PC-9 (cell line): ENCODE measurements around the gene IFT88. TPM values are rescaled to one million over a fixed set of nuclear protein-coding genes. Genes with fewer than 3 reads are reported as not detected.

Experiments used
- BruUV-seq: library from RNA; stranded (reverse); fragments of 400-500 nt; replicated peaks from 2 replicates; lab custom pipeline; 2021; lab: Mats Ljungman, UMichigan
- CTCF ChIA-PET: fragments of 300-600 bp; sonication (Branson Sonifier 250); formaldehyde crosslinking; loops from one replicate; lab custom pipeline; 2022; ENCODE audit warnings: antibody characterized with exemption; lab: Charles Lee
- POLR2A ChIA-PET: fragments of 300-600 bp; sonication (Branson Sonifier 250); formaldehyde crosslinking; loops from one replicate; lab custom pipeline; 2022; ENCODE audit warnings: antibody characterized with exemption; ENCODE audit not compliant: unreplicated experiment; lab: Charles Lee
- DNase-seq, 2 experiments: peaks; one replicate each; pipeline versions ENCODE4 v3.0.0 to v3.0.0-alpha.2; 2015 to 2022; ENCODE audit warnings: mixed read lengths in 1 of 2
- H2AFZ ChIP-seq: fragments of 200-600 bp; sonication (generic); 2 replicates; pipeline ENCODE4 v1.8.1; 2017; ENCODE audit warnings: antibody characterized with exemption
- H3F3A ChIP-seq: fragments of 200-600 bp; sonication (generic); 2 replicates; pipeline ENCODE4 v1.8.1; 2017; ENCODE audit warnings: antibody characterized with exemption, mild to moderate bottlenecking, low read depth; ENCODE audit not compliant: insufficient read depth
- H3K27ac ChIP-seq: fragments of 200-600 bp; sonication (generic); 2 replicates; pipeline ENCODE4 v1.6.1; 2016; ENCODE audit warnings: mixed run types
- H3K27me3 ChIP-seq: fragments of 200-600 bp; sonication (generic); 2 replicates; pipeline ENCODE4 v1.6.1; 2016; ENCODE audit warnings: low read depth, mixed run types; ENCODE audit not compliant: insufficient read depth
- H3K36me3 ChIP-seq: fragments of 200-600 bp; sonication (generic); 2 replicates; pipeline ENCODE4 v1.6.1; 2016; ENCODE audit warnings: low read depth, mixed run types
- H3K4me1 ChIP-seq: fragments of 200-600 bp; sonication (generic); replicated peaks from 2 replicates; pipeline ENCODE4 v1.6.1; 2016; ENCODE audit warnings: mixed run types; ENCODE audit not compliant: insufficient read depth
- H3K4me2 ChIP-seq: fragments of 200-600 bp; sonication (generic); 2 replicates; pipeline ENCODE4 v1.6.1; 2017; ENCODE audit warnings: mixed run types
- H3K4me3 ChIP-seq: fragments of 200-600 bp; sonication (generic); 2 replicates; pipeline ENCODE4 v1.6.1; 2016; ENCODE audit warnings: mixed run types
- H3K79me2 ChIP-seq: fragments of 200-600 bp; sonication (generic); 2 replicates; pipeline ENCODE4 v1.6.1; 2017; ENCODE audit warnings: low read depth, mixed run types
- H3K9me2 ChIP-seq: fragments of 200-600 bp; sonication (generic); 2 replicates; pipeline ENCODE4 v1.8.1; 2017; ENCODE audit warnings: mild to moderate bottlenecking; ENCODE audit not compliant: insufficient read depth
- H3K9me3 ChIP-seq: fragments of 200-600 bp; sonication (generic); 2 replicates; pipeline ENCODE4 v1.8.1; 2016; ENCODE audit warnings: low read depth; ENCODE audit not compliant: insufficient read depth
- H4K20me1 ChIP-seq: fragments of 200-600 bp; sonication (generic); 2 replicates; pipeline ENCODE4 v1.8.1; 2017; ENCODE audit not compliant: insufficient read depth
- EZH2 ChIP-seq: fragments of 200-600 bp; sonication (generic); IDR thresholded peaks from 2 replicates; pipeline ENCODE4 v1.8.0; 2017; ENCODE audit warnings: antibody characterized with exemption, low read depth
- intact Hi-C: fragments of 100-400 bp; cut with micrococcal nuclease; formaldehyde crosslinking; loops from one replicate; pipeline ENCODE4 v1.10.0; 2022; ENCODE audit not compliant: unreplicated experiment
- total RNA-seq: library from RNA; stranded (reverse); gene quantifications from 2 replicates; pipeline ENCODE4 v1.2.3, GENCODE V29; 2021
- TF ChIP-seq, protein P1 (sequence below): fragments of 200-600 bp; sonication (generic); conservative IDR thresholded peaks from 2 replicates; pipeline ENCODE4 v1.6.1; 2017; ENCODE audit warnings: mixed run types, antibody characterized with exemption, mild to moderate bottlenecking, moderate library complexity

Gene IFT88
- total RNA-seq, 1 experiment from 2014 or later: 11.7 TPM

DNA sequence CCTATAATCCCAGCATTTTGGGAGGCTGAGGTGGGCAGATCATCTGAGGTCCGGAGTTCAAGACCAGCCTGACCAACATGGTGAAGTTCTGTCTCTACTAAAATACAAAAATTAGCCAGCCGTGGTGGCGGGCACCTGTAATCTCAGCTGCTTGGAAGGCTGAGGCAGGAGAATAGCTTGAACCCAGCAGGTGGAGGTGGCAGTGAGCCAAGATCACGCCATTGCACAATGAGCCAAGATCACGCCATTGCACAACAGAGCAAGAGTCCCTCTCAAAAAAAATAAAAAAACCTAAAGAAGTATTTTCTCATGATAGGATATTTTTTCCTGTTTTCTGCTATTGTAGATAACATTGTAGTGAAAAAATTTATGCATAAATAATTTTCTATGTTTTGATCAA, 13.3 kb downstream of the IFT88 start:
- intact Hi-C loops: no loop called here
- no TSS peak for BruUV-seq
- ChIA-PET POLR2A (no interaction called here), CTCF (no interaction called here)
- Histone ChIP-seq H3K27ac (no peak overlapping the region), H3K4me3 (no peak overlapping the region), H3F3A (no peaks in the 10 kb centered on the region), H3K79me2 (no peaks in the 10 kb centered on the region; the same call in 1 of the 2 replicates), H3K27me3 (no peaks in the 10 kb centered on the region), H3K4me1 (no peaks in the 10 kb centered on the region), H3K9me3 (peaks cover 7% of the 10 kb centered on the region), H3K9me2 (no peaks in the 10 kb centered on the region), H3K36me3 (peaks cover 25% of the 10 kb centered on the region), H2AFZ (no peak overlapping the region), H4K20me1 (no peaks in the 10 kb centered on the region), H3K4me2 (no peak overlapping the region)
- no peak for TF ChIP-seq EZH2
- TF ChIP-seq, protein P1, sequence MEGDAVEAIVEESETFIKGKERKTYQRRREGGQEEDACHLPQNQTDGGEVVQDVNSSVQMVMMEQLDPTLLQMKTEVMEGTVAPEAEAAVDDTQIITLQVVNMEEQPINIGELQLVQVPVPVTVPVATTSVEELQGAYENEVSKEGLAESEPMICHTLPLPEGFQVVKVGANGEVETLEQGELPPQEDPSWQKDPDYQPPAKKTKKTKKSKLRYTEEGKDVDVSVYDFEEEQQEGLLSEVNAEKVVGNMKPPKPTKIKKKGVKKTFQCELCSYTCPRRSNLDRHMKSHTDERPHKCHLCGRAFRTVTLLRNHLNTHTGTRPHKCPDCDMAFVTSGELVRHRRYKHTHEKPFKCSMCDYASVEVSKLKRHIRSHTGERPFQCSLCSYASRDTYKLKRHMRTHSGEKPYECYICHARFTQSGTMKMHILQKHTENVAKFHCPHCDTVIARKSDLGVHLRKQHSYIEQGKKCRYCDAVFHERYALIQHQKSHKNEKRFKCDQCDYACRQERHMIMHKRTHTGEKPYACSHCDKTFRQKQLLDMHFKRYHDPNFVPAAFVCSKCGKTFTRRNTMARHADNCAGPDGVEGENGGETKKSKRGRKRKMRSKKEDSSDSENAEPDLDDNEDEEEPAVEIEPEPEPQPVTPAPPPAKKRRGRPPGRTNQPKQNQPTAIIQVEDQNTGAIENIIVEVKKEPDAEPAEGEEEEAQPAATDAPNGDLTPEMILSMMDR: no peak
- DNase-seq: no peak

DNA sequence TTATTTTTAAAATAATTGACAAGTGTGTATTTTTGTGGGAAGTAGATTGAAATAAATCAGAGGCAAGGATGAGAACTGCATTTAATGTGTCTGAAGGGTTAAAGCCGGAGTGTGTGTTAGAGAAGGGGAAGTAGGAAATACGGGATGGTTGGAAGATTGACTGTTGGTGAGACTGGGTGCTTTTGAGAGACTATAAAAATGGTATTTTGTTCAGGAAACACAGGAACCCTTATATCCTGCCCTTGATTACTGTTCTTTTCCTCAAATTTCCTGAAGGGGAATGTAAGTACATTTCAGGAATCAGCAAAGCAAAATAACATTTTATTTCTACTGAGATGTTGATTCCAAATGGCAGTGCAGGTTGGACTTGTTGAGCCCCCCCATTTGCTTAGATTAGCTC, 15.1 kb downstream of the IFT88 start:
- no peaks in the 10 kb centered on the region for H3K27me3 ChIP-seq
- intact Hi-C loops: no loop called here
- no peaks in the 10 kb centered on the region for H3F3A ChIP-seq
- H3K4me2 ChIP-seq: no peak overlapping the region
- TF ChIP-seq EZH2: no peak
- TF ChIP-seq, protein P1: no peak
- peaks cover 7% of the 10 kb centered on the region; the same call in 1 of the 2 replicates for H3K9me3 ChIP-seq
- CTCF ChIA-PET: no interaction called here
- no peak overlapping the region for H2AFZ ChIP-seq
- H3K27ac ChIP-seq: no peak overlapping the region
- H3K4me3 ChIP-seq: no peak overlapping the region
- H3K9me2 ChIP-seq: no peaks in the 10 kb centered on the region
- no peaks in the 10 kb centered on the region for H4K20me1 ChIP-seq
- BruUV-seq: no TSS peak
- no peaks in the 10 kb centered on the region for H3K79me2 ChIP-seq
- POLR2A ChIA-PET: no interaction called here
- no peak for DNase-seq
- H3K36me3 ChIP-seq: peaks cover 26% of the 10 kb centered on the region
- H3K4me1 ChIP-seq: no peaks in the 10 kb centered on the region

DNA sequence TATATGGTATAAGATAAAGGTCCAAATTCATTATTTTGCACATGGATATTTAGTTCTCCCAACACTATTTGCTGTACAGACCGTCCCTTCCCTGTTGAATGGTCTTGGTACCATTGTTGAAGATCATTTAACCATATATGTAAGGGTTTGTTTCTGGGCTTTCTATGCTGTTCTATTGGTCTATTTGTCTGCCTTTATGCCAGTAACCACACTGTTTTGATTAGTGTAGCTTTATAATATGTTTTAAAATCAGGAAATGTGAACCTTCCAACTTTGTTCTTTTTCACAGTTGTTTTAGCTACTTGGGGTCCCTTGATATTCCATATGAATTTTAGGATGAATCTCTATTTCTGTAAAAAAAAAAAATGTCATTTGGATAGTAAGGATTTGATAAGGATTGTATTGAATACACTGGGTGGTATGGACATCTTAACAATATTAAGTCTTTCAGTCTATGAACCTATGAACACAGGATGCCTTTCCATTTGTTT, 16.9 kb downstream of the IFT88 start:
- no peak for TF ChIP-seq EZH2
- TF ChIP-seq, protein P1: no peak
- CTCF ChIA-PET: no interaction called here
- no peak overlapping the region for H3K4me2 ChIP-seq
- no peak overlapping the region for H2AFZ ChIP-seq
- DNase-seq: no peak
- no peaks in the 10 kb centered on the region for H4K20me1 ChIP-seq
- H3K79me2 ChIP-seq: no peaks in the 10 kb centered on the region
- peaks cover 23% of the 10 kb centered on the region for H3K36me3 ChIP-seq
- H3K27ac ChIP-seq: no peak overlapping the region
- no TSS peak for BruUV-seq
- no peak overlapping the region for H3K4me3 ChIP-seq
- POLR2A ChIA-PET: no interaction called here
- peaks cover 7% of the 10 kb centered on the region; the same call in 1 of the 2 replicates for H3K9me3 ChIP-seq
- no peaks in the 10 kb centered on the region for H3K27me3 ChIP-seq
- no peaks in the 10 kb centered on the region for H3K4me1 ChIP-seq
- no peaks in the 10 kb centered on the region for H3F3A ChIP-seq
- H3K9me2 ChIP-seq: no peaks in the 10 kb centered on the region
- intact Hi-C loops: no loop called here
